Trophoblast cell (in vitro differentiated cells and primary cell): ENCODE results near the gene PPP6C.
"Not testable (repeated sequence)": the region's sequence is repeated elsewhere in the genome, so short reads cannot be mapped to it uniquely, and the experiment has no call there.

Experiments used
- DNase-seq, 2 donors: peaks; one replicate each; pipeline ENCODE4 v3.0.0-alpha.2; 2016
- H2AFZ ChIP-seq: 2 replicates; pipeline ENCODE4 v1.6.1; 2013; ENCODE audit warnings: low read length, moderate library complexity, mild to moderate bottlenecking; ENCODE audit not compliant: insufficient read depth, poor library complexity
- H2AK5ac ChIP-seq: 2 replicates; pipeline ENCODE4 v1.6.1; 2013; ENCODE audit warnings: mild to moderate bottlenecking, low read length
- H2BK120ac ChIP-seq: 2 replicates; pipeline ENCODE4 v1.6.1; 2013; ENCODE audit warnings: low read length, mild to moderate bottlenecking, moderate library complexity; ENCODE audit not compliant: insufficient read depth, poor library complexity
- H2BK12ac ChIP-seq: 2 replicates; pipeline ENCODE4 v1.6.1; 2013; ENCODE audit warnings: mild to moderate bottlenecking, low read length, moderate library complexity
- H2BK5ac ChIP-seq: 2 replicates; pipeline ENCODE4 v1.6.1; 2013; ENCODE audit warnings: low read length, low read depth, moderate library complexity, mild to moderate bottlenecking; ENCODE audit not compliant: poor library complexity
- H3K14ac ChIP-seq: 2 replicates; pipeline ENCODE4 v1.6.1; 2013; ENCODE audit warnings: mild to moderate bottlenecking, low read length
- H3K18ac ChIP-seq: 2 replicates; pipeline ENCODE4 v1.6.1; 2013; ENCODE audit warnings: mild to moderate bottlenecking, low read length
- H3K23ac ChIP-seq: 2 replicates; pipeline ENCODE4 v1.6.1; 2013; ENCODE audit warnings: low read length
- H3K27ac ChIP-seq: 2 replicates; pipeline ENCODE4 v1.5.1; 2013; ENCODE audit warnings: low read depth, mild to moderate bottlenecking, inconsistent platforms, low read length, moderate library complexity
- H3K27me3 ChIP-seq: 2 replicates; pipeline ENCODE4 v1.6.1; 2013; ENCODE audit warnings: inconsistent platforms, mild to moderate bottlenecking, low read length, moderate library complexity; ENCODE audit not compliant: insufficient read depth
- H3K36me3 ChIP-seq, 2 experiments: 1 replicate in 1 of 2; 2 replicates in 1 of 2; pipeline ENCODE4 v1.6.1; 2013; ENCODE audit warnings: low read length in 2 of 2, mild to moderate bottlenecking in 2 of 2, moderate library complexity in 1 of 2; ENCODE audit not compliant: insufficient read depth in 2 of 2, control insufficient read depth in 1 of 2
- H3K4ac ChIP-seq: 2 replicates; pipeline ENCODE4 v1.6.1; 2013; ENCODE audit warnings: low read depth, mild to moderate bottlenecking, low read length, moderate library complexity
- H3K4me1 ChIP-seq, 2 experiments: 1 replicate in 1 of 2; 2 replicates in 1 of 2; pipeline ENCODE4 v1.6.1; 2013; ENCODE audit warnings: low read length in 2 of 2, mild to moderate bottlenecking in 2 of 2, moderate library complexity in 1 of 2; ENCODE audit not compliant: insufficient read depth in 2 of 2, control insufficient read depth in 1 of 2
- H3K4me2 ChIP-seq: 2 replicates; pipeline ENCODE4 v1.6.1; 2013; ENCODE audit warnings: inconsistent platforms, mild to moderate bottlenecking, low read length, moderate library complexity
- H3K4me3 ChIP-seq: 2 replicates; pipeline ENCODE4 v1.5.1; 2013; ENCODE audit warnings: mild to moderate bottlenecking, low read depth, low read length, inconsistent platforms
- H3K79me1 ChIP-seq: one replicate; pipeline ENCODE4 v1.6.1; 2013; ENCODE audit warnings: low read length
- H3K79me2 ChIP-seq: 2 replicates; pipeline ENCODE4 v1.6.1; 2013; ENCODE audit warnings: low read length, mild to moderate bottlenecking; ENCODE audit not compliant: control insufficient read depth, insufficient read depth, poor library complexity
- H3K9ac ChIP-seq: 2 replicates; pipeline ENCODE4 v1.6.1; 2013; ENCODE audit warnings: mild to moderate bottlenecking, low read length
- H3K9me3 ChIP-seq: 2 replicates; pipeline ENCODE4 v1.6.1; 2013; ENCODE audit warnings: low read depth, mild to moderate bottlenecking, control low read depth, inconsistent platforms, low read length; ENCODE audit not compliant: insufficient read depth
- H4K12ac ChIP-seq: 2 replicates; pipeline ENCODE4 v1.6.1; 2013; ENCODE audit warnings: low read depth, mild to moderate bottlenecking, low read length, moderate library complexity
- H4K8ac ChIP-seq: 2 replicates; pipeline ENCODE4 v1.6.1; 2013; ENCODE audit warnings: low read depth, mild to moderate bottlenecking, low read length, moderate library complexity
- H4K91ac ChIP-seq: one replicate; pipeline ENCODE4 v1.6.1; 2013; ENCODE audit warnings: low read depth, mild to moderate bottlenecking, low read length, moderate library complexity
- WGBS: extraction: QIAGEN DNeasy Blood & Tissue Kit; methylation state at CpG from one replicate; pipeline ENCODE4 v1.1.7; 2013; ENCODE audit warnings: missing lambda C conversion rate; ENCODE audit not compliant: insufficient read length, insufficient coverage; ENCODE audit errors: extremely low coverage; 5-methylcytosine and 5-hydroxymethylcytosine counted together

Gene PPP6C

DNA sequence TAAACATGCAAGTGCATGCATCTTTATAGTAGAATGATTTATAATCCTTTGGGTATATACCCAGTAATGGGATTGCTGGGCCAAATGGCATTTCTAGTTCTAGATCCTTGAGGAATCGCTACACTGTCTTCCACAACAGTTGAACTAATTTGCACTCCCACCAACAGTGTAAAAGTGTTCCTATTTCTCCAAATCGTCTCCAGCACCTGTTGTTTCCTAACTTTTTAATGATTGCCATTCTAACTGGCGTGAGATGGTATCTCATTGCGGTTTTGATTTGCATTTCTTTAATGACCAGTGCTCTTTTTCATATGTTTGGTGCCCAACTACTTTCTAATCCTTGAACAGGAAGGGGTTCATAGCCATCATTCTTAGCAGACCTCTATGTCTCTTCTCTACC lies 7.8 kb downstream of the PPP6C start:
- not testable (repeated sequence) for H2BK12ac ChIP-seq, H3K9me3 ChIP-seq, H4K91ac ChIP-seq, H3K4me2 ChIP-seq, H4K8ac ChIP-seq, H3K9ac ChIP-seq, H2AK5ac ChIP-seq, H2BK5ac ChIP-seq, H3K4me3 ChIP-seq, H3K18ac ChIP-seq, H3K27ac ChIP-seq, DNase-seq, H2AFZ ChIP-seq, H3K27me3 ChIP-seq, H3K36me3 ChIP-seq, H3K4me1 ChIP-seq, H4K12ac ChIP-seq, H3K79me2 ChIP-seq, H3K14ac ChIP-seq, H3K79me1 ChIP-seq, H3K23ac ChIP-seq, H2BK120ac ChIP-seq
- H3K4ac ChIP-seq = peak overlapping the region; percentile 55
- WGBS = no CpG with 5 or more reads among the region's 4 CpGs

DNA sequence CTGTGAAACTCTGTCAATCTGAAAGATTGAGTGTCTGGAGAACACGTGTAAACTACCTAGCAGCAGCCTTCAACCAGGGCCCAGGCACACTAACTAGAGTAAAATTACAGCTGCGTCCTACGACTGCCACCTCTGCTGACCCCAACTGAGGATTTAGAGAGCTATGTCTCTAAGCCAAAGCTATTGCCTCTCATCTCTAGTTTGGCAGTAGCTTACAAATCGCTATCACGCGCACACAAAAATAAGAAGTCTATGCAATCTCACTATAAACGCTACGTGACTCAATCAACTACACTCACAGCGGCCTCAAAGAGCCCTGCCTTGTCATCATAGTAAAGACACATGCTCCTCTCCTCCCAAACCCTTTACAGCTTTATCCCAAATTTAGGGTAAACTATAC lies 8.7 kb downstream of the PPP6C start:
- Histone ChIP-seq H3K36me3 (no peaks in the 10 kb centered on the region), H2AK5ac (no peak overlapping the region), H3K4ac (peak overlapping the region; percentile 19), H2AFZ (no peak overlapping the region), H2BK12ac (no peak overlapping the region), H2BK5ac (no peak overlapping the region), H4K91ac (no peak overlapping the region), H3K27ac (no peak overlapping the region), H3K4me2 (no peak overlapping the region), H3K27me3 (no peaks in the 10 kb centered on the region), H3K79me2 (peaks cover 5% of the 10 kb centered on the region), H4K12ac (no peak overlapping the region), H3K9me3 (no peaks in the 10 kb centered on the region), H3K79me1 (no peaks in the 10 kb centered on the region), H3K4me1 (no peaks in the 10 kb centered on the region), H3K23ac (no peak overlapping the region), H3K18ac (no peak overlapping the region), H3K9ac (no peak overlapping the region), H4K8ac (no peak overlapping the region), H3K4me3 (no peak overlapping the region), H2BK120ac (no peak overlapping the region), H3K14ac (no peak overlapping the region)
- no peak for DNase-seq
- WGBS = no CpG with 5 or more reads among the region's 9 CpGs

- H3K27me3 ChIP-seq, H3K4me2 ChIP-seq, H2AK5ac ChIP-seq, DNase-seq, H3K4ac ChIP-seq, H3K4me3 ChIP-seq, H4K8ac ChIP-seq, H2BK120ac ChIP-seq, H2BK12ac ChIP-seq, H4K91ac ChIP-seq, H3K18ac ChIP-seq, H3K4me1 ChIP-seq, H3K36me3 ChIP-seq, H3K23ac ChIP-seq, H3K79me2 ChIP-seq, H2BK5ac ChIP-seq, H3K9ac ChIP-seq, H3K14ac ChIP-seq, H3K27ac ChIP-seq, H4K12ac ChIP-seq, H2AFZ ChIP-seq, H3K79me1 ChIP-seq, H3K9me3 ChIP-seq: not testable (repeated sequence)
- WGBS = no CpG with 5 or more reads among the region's 4 CpGs
Measured at GRCh38 chr9:125179776-125180175, 9.8 kb downstream of the PPP6C start.

GRCh38 chr9:125177888-125178287 lies 11.7 kb downstream of the PPP6C start:
- H3K14ac ChIP-seq = no peak overlapping the region
- H4K91ac ChIP-seq = no peak overlapping the region
- H3K36me3 ChIP-seq = peaks cover 0 to 5% of the 10 kb centered on the region in 2 experiments
- H2AK5ac ChIP-seq = no peak overlapping the region
- H3K18ac ChIP-seq = no peak overlapping the region
- H3K79me2 ChIP-seq = peaks cover 3% of the 10 kb centered on the region
- no CpG with 5 or more reads among the region's 1 CpG for WGBS
- no peaks in the 10 kb centered on the region for H3K79me1 ChIP-seq
- no peak overlapping the region for H4K8ac ChIP-seq
- DNase-seq = no peak
- no peak overlapping the region for H4K12ac ChIP-seq
- no peak overlapping the region for H2AFZ ChIP-seq
- no peaks in the 10 kb centered on the region for H3K4me1 ChIP-seq
- no peak overlapping the region for H3K23ac ChIP-seq
- H3K27ac ChIP-seq = no peak overlapping the region
- H3K9me3 ChIP-seq = no peaks in the 10 kb centered on the region
- H3K4me2 ChIP-seq = no peak overlapping the region
- no peak overlapping the region for H2BK12ac ChIP-seq
- H2BK5ac ChIP-seq = no peak overlapping the region
- no peak overlapping the region for H2BK120ac ChIP-seq
- no peak overlapping the region for H3K4me3 ChIP-seq
- H3K9ac ChIP-seq = no peak overlapping the region
- no peaks in the 10 kb centered on the region for H3K27me3 ChIP-seq
- no peak overlapping the region for H3K4ac ChIP-seq
